Measurements from ENCODE around the gene NCAPG2. TPM values are rescaled to one million over a fixed set of nuclear protein-coding genes. Genes with fewer than 3 reads are reported as not detected.

The NCAPG2 gene
- total and polyA plus RNA-seq, 2 experiments from 2014 or later, result 38.7 to 91.2 TPM

- Mint-ChIP-seq H3K27ac (no peak overlapping the region), H3K4me3 (no peak overlapping the region), H3K4me1 (no peaks in the 10 kb centered on the region; the same call in 2 of the 3 replicates), H3K36me3 (ENCODE audit: low read depth) (peaks cover 50% of the 10 kb centered on the region), H3K27me3 (ENCODE audit: insufficient read depth, low read depth, poor library complexity) (peaks cover 2% of the 10 kb centered on the region), H3K9me3 (no peaks in the 10 kb centered on the region; the same call in 2 of the 3 replicates)
- Histone ChIP-seq H3K79me2 (replicated peaks; ENCODE audit: insufficient read depth) (no peaks in the 10 kb centered on the region), H3K27me3 (ENCODE audit: insufficient read depth) (no peaks in the 10 kb centered on the region), H3K4me2 (no peak overlapping the region), H3K4me3 (no peak overlapping the region), H4K20me1 (replicated peaks; ENCODE audit: insufficient read depth) (no peaks in the 10 kb centered on the region), H3K4me1 (ENCODE audit: insufficient read depth) (no peaks in the 10 kb centered on the region), H3K27ac (ENCODE audit: low read depth) (no peak overlapping the region), H3F3A (replicated peaks; ENCODE audit: low read depth) (no peaks in the 10 kb centered on the region), H2AFZ (no peak overlapping the region), H3K36me3 (ENCODE audit: insufficient read depth) (peaks cover 12% of the 10 kb centered on the region), H3K9me2 (ENCODE audit: insufficient read depth) (no peaks in the 10 kb centered on the region)
- DNase-seq (ENCODE audit: low spot score), result no peak
- TF ChIP-seq ETS1 (IDR thresholded peaks at IDR 0.05) (no peak), EZH2phosphoT487 (IDR thresholded peaks at IDR 0.05; ENCODE audit: unreplicated experiment) (peak; percentile 32)
- ATAC-seq, result no peak
Measured at GRCh38 chr7:158745057-158745715, 40.6 kb upstream of the NCAPG2 start.

GRCh38 chr7:158744070-158744469, 39.5 kb upstream of the NCAPG2 start:
- H3K27ac Mint-ChIP-seq, result no peak overlapping the region
- peaks cover 12% of the 10 kb centered on the region for H3K36me3 ChIP-seq (ENCODE audit: insufficient read depth)
- H3K4me3 Mint-ChIP-seq, result no peak overlapping the region
- H3K4me3 ChIP-seq, result no peak overlapping the region
- no peak overlapping the region for H2AFZ ChIP-seq
- no peak for DNase-seq (ENCODE audit: low spot score)
- H3K4me1 ChIP-seq (ENCODE audit: insufficient read depth), result no peaks in the 10 kb centered on the region
- H3K27me3 Mint-ChIP-seq (ENCODE audit: insufficient read depth, low read depth, poor library complexity), result peaks cover 2% of the 10 kb centered on the region
- no peaks in the 10 kb centered on the region for H4K20me1 ChIP-seq (replicated peaks; ENCODE audit: insufficient read depth)
- no peak overlapping the region for H3K4me2 ChIP-seq
- no peaks in the 10 kb centered on the region for H3K27me3 ChIP-seq (ENCODE audit: insufficient read depth)
- peaks cover 50% of the 10 kb centered on the region for H3K36me3 Mint-ChIP-seq (ENCODE audit: low read depth)
- no peak overlapping the region for H3K27ac ChIP-seq (ENCODE audit: low read depth)
- H3K4me1 Mint-ChIP-seq, result no peaks in the 10 kb centered on the region; the same call in 2 of the 3 replicates
- H3K79me2 ChIP-seq (replicated peaks; ENCODE audit: insufficient read depth), result no peaks in the 10 kb centered on the region
- no peaks in the 10 kb centered on the region for H3F3A ChIP-seq (replicated peaks; ENCODE audit: low read depth)
- no peaks in the 10 kb centered on the region for H3K9me2 ChIP-seq (ENCODE audit: insufficient read depth)
- ATAC-seq, result no peak
- H3K9me3 Mint-ChIP-seq, result no peaks in the 10 kb centered on the region; the same call in 2 of the 3 replicates
- TF ChIP-seq ZNF331 (CRISPR knock-in tag; IDR thresholded peaks at IDR 0.05; ENCODE audit: low read depth) (no peak), ZNF114 (CRISPR knock-in tag; IDR thresholded peaks at IDR 0.05) (no peak), POLR2AphosphoS5 (IDR thresholded peaks at IDR 0.05; ENCODE audit: low read depth) (no peak), STAT1 (IDR thresholded peaks at IDR 0.05; ENCODE audit: unreplicated experiment) (no peak), EZH2 (IDR thresholded peaks at IDR 0.05; ENCODE audit: low read depth, unreplicated experiment) (no peak), NANOG (IDR thresholded peaks at IDR 0.05; ENCODE audit: borderline replicate concordance) (no peak), CREB1 (CRISPR knock-in tag; IDR thresholded peaks at IDR 0.05; ENCODE audit: low read depth) (no peak)
- TF ChIP-seq, protein P1, sequence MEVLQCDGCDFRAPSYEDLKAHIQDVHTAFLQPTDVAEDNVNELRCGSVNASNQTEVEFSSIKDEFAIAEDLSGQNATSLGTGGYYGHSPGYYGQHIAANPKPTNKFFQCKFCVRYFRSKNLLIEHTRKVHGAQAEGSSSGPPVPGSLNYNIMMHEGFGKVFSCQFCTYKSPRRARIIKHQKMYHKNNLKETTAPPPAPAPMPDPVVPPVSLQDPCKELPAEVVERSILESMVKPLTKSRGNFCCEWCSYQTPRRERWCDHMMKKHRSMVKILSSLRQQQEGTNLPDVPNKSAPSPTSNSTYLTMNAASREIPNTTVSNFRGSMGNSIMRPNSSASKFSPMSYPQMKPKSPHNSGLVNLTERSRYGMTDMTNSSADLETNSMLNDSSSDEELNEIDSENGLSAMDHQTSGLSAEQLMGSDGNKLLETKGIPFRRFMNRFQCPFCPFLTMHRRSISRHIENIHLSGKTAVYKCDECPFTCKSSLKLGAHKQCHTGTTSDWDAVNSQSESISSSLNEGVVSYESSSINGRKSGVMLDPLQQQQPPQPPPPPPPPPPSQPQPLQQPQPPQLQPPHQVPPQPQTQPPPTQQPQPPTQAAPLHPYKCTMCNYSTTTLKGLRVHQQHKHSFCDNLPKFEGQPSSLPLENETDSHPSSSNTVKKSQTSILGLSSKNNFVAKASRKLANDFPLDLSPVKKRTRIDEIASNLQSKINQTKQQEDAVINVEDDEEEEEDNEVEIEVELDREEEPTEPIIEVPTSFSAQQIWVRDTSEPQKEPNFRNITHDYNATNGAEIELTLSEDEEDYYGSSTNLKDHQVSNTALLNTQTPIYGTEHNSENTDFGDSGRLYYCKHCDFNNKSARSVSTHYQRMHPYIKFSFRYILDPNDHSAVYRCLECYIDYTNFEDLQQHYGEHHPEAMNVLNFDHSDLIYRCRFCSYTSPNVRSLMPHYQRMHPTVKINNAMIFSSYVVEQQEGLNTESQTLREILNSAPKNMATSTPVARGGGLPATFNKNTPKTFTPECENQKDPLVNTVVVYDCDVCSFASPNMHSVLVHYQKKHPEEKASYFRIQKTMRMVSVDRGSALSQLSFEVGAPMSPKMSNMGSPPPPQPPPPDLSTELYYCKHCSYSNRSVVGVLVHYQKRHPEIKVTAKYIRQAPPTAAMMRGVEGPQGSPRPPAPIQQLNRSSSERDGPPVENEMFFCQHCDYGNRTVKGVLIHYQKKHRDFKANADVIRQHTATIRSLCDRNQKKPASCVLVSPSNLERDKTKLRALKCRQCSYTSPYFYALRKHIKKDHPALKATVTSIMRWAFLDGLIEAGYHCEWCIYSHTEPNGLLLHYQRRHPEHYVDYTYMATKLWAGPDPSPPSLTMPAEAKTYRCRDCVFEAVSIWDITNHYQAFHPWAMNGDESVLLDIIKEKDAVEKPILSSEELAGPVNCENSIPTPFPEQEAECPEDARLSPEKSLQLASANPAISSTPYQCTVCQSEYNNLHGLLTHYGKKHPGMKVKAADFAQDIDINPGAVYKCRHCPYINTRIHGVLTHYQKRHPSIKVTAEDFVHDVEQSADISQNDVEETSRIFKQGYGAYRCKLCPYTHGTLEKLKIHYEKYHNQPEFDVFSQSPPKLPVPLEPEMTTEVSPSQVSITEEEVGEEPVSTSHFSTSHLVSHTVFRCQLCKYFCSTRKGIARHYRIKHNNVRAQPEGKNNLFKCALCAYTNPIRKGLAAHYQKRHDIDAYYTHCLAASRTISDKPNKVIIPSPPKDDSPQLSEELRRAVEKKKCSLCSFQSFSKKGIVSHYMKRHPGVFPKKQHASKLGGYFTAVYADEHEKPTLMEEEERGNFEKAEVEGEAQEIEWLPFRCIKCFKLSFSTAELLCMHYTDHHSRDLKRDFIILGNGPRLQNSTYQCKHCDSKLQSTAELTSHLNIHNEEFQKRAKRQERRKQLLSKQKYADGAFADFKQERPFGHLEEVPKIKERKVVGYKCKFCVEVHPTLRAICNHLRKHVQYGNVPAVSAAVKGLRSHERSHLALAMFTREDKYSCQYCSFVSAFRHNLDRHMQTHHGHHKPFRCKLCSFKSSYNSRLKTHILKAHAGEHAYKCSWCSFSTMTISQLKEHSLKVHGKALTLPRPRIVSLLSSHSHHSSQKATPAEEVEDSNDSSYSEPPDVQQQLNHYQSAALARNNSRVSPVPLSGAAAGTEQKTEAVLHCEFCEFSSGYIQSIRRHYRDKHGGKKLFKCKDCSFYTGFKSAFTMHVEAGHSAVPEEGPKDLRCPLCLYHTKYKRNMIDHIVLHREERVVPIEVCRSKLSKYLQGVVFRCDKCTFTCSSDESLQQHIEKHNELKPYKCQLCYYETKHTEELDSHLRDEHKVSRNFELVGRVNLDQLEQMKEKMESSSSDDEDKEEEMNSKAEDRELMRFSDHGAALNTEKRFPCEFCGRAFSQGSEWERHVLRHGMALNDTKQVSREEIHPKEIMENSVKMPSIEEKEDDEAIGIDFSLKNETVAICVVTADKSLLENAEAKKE (CRISPR knock-in tag; IDR thresholded peaks at IDR 0.05), result no peak
- TF ChIP-seq, protein P2, sequence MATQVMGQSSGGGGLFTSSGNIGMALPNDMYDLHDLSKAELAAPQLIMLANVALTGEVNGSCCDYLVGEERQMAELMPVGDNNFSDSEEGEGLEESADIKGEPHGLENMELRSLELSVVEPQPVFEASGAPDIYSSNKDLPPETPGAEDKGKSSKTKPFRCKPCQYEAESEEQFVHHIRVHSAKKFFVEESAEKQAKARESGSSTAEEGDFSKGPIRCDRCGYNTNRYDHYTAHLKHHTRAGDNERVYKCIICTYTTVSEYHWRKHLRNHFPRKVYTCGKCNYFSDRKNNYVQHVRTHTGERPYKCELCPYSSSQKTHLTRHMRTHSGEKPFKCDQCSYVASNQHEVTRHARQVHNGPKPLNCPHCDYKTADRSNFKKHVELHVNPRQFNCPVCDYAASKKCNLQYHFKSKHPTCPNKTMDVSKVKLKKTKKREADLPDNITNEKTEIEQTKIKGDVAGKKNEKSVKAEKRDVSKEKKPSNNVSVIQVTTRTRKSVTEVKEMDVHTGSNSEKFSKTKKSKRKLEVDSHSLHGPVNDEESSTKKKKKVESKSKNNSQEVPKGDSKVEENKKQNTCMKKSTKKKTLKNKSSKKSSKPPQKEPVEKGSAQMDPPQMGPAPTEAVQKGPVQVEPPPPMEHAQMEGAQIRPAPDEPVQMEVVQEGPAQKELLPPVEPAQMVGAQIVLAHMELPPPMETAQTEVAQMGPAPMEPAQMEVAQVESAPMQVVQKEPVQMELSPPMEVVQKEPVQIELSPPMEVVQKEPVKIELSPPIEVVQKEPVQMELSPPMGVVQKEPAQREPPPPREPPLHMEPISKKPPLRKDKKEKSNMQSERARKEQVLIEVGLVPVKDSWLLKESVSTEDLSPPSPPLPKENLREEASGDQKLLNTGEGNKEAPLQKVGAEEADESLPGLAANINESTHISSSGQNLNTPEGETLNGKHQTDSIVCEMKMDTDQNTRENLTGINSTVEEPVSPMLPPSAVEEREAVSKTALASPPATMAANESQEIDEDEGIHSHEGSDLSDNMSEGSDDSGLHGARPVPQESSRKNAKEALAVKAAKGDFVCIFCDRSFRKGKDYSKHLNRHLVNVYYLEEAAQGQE (IDR thresholded peaks at IDR 0.05; ENCODE audit: unreplicated experiment), result no peak

All from GM23338 (cell line).